ENCODE data around the gene LYPLAL1.

DNA sequence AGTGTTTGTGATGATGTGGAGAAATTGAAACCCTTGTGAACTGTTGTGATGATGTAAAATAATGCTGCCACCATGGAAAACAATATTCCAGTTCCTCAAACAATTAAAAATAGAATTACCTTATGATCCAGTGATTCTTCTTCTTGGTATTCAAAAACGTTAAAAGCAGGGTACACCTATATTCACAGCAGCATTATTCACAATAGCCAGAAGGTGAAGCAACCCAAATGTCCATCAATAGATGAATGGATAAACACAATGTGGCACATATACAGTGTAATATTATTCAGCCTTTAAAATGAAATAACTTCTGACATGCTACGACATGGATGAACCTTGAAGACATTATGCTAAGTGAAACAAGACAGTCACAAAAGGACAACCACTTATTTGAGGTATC is 59.2 kb downstream of the LYPLAL1 start:
- TF ChIP-seq CTCF (IDR thresholded peaks at IDR 0.05; ENCODE audit: poor library complexity) (no peak), EZH2phosphoT487 (IDR thresholded peaks at IDR 0.05; ENCODE audit: low read depth, severe bottlenecking, unreplicated experiment) (no peak), EZH2 (IDR thresholded peaks at IDR 0.05; ENCODE audit: borderline replicate concordance) (no peak)
